Ureter (tissue), 1 donor: ENCODE results near the gene MAGEE1. TPM values are rescaled to one million over a fixed set of nuclear protein-coding genes. Genes with fewer than 3 reads are reported as not detected.

ENCODE experiments used
- DNase-seq: peaks from one replicate; pipeline ENCODE4 v3.0.0-alpha.2; 2020; ENCODE audit warnings: low spot score
- total RNA-seq: library from RNA; stranded (reverse); gene quantifications from one replicate; pipeline ENCODE4 v1.2.4, GENCODE V29; 2023
- donor health status: DM: yes; HTN: yes; CAD: no.

Gene MAGEE1
- total RNA-seq, result 3.2 TPM

- peak; percentile 76 for DNase-seq
Observed at GRCh38 chrX:76427560-76428242, at the start of gene MAGEE1. Gene MAGEE1, plus strand, starts transcription at chrX:76427710. Its CDS starts 221 bp downstream, at chrX:76427931.

- DNase-seq, result no peak
Observed at GRCh38 chrX:76398970-76399369, 28.5 kb upstream of the MAGEE1 start.

GRCh38 chrX:76407795-76408194 lies 19.7 kb upstream of the MAGEE1 start:
- no peak for DNase-seq

GRCh38 chrX:76420237-76420636 lies 7.3 kb upstream of the MAGEE1 start:
- DNase-seq, result no peak

- DNase-seq, result peak; percentile 39
Observed at GRCh38 chrX:76428243-76429130, 977 bp downstream of the MAGEE1 start.

- DNase-seq, result no peak
Observed at GRCh38 chrX:76433219-76433618, 5.7 kb downstream of the MAGEE1 start.

- DNase-seq, result no peak
Observed at GRCh38 chrX:76434103-76434741, 6.7 kb downstream of the MAGEE1 start.

- no peak for DNase-seq
Observed at GRCh38 chrX:76439188-76439587, 11.7 kb downstream of the MAGEE1 start.

- no peak for DNase-seq
Observed at GRCh38 chrX:76453737-76454406, 26.4 kb downstream of the MAGEE1 start.

GRCh38 chrX:76454456-76454927 lies 27.0 kb downstream of the MAGEE1 start:
- no peak for DNase-seq

- no peak for DNase-seq
Observed at GRCh38 chrX:76477353-76477752, 49.8 kb downstream of the MAGEE1 start.
